Stimulated activated CD4-positive, alpha-beta T cell treated with anti-CD3 and anti-CD28 coated beads, TNF-alpha, amount 100 ng/mL, for 1 hour (primary cell): ENCODE data around the gene ZNF507.
"Not testable (repeated sequence)": the region's sequence is repeated elsewhere in the genome, so short reads cannot be mapped to it uniquely, and the experiment has no call there.

Experiments
- DNase-seq, 3 donors: peaks; one replicate each; pipeline ENCODE4 v3.0.0-alpha.2; 2020; ENCODE audit warnings: low read depth in 3 of 3, low spot score in 1 of 3

ZNF507 gene

GRCh38 chr19:32406161-32407003 is 61.0 kb downstream of the ZNF507 start:
- DNase-seq: no peak

DNA sequence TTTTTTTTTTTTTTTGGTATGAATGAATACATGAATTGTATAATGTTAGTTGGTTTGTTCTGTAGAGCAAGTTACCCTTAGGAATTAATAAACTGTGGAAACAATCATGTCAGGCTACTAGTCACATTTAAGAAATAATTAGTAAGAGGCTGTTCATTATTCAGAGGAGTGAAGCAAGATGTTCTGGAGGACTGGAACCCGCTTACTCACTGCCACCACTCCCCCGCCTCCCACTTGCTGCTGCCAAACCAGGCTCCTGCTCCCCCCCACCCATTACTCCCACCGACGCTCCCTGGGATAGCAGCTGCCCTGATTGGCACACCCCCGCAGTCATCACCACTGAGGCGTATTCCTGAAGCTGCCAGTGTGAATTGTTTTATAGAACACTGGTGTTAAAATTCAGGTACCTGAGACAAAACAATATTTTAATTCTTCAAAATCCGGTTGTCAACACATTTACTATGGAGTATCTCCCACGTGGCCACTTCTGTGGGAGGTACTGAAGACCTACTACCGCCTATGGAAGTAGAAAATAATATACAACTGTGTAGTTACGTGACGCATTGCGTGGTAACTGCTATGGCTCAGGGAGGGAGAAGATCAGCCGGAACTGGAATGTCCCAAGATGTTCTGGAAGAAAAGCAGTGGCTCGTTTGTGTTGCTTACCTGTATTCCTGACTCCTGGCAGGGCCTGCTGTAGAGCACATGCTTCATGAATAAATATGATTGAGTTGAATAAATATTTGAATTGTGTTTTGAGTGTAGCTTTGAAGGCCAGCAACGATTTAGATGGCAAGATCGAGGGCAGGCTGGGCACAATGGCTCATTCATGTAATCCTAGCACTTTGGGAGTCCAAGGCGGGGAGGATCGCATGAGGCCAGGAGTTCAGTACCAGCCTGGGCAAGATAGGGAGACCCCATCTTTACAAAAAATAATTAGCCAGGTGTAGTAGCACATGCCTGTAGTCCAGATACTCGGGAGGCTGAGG is 61.9 kb downstream of the ZNF507 start:
- DNase-seq: no peak

- DNase-seq: no peak
Observed at GRCh38 chr19:32415246-32415645, 69.8 kb downstream of the ZNF507 start.

GRCh38 chr19:32415669-32416068 is 70.3 kb downstream of the ZNF507 start:
- DNase-seq: no peak

- no peak for DNase-seq
Observed at GRCh38 chr19:32416749-32417456, 71.5 kb downstream of the ZNF507 start.

GRCh38 chr19:32418155-32418554 is 72.7 kb downstream of the ZNF507 start:
- DNase-seq: no peak

DNA sequence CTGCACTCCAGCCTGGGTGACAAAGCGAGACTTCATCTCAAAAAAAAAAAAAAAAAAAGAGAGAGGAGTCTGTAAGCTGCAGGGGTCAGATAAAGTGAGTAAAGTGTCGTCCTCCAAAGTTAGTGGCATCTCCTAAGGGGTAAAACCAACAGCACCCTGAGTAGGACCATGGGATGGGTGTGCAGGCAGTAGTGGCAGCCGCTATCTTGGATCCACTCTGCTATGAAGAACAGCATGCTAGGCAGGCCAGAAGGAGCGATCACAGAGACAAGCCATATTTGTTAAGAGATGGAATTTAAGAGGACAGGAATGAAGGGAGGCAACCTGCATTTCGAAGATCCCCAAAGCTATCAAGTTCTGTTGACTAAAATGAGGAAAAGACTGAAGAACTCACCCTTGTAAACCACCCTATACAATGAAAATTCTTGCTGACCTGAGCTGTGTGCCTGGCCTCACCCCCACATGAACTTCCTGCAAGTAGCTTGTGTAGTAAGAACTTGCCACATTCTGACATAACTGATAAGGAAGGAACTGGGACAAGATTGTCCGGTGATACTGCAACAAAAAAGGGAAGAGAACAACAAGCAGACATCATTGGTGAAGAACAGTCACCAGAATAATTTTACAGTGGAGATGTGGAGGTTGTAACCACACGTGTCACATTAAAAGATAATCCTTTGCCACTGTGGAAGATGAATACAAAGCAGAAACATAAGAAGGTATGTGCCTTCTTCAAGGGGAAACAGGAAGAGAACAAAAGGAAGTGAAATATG is 76.4 kb downstream of the ZNF507 start:
- no peak for DNase-seq

DNA sequence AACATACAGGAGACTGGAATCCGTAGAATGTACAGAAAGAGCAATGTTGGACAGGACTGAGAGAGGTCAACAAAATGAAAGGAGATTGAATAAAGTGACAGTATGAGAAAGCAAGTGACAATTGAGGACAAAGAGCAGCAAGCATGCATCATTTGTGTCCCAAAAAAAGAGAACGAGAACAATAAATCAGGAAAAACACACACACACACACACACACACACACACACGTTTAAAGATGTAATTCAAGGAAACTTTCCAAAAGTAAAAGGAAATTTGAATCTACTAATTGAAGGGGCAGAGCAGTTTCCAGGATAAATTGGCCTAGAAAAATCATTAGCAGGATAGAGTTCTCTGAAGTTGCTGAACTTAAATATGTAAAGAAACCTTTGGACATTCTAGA is 77.0 kb downstream of the ZNF507 start:
- DNase-seq: no peak

DNA sequence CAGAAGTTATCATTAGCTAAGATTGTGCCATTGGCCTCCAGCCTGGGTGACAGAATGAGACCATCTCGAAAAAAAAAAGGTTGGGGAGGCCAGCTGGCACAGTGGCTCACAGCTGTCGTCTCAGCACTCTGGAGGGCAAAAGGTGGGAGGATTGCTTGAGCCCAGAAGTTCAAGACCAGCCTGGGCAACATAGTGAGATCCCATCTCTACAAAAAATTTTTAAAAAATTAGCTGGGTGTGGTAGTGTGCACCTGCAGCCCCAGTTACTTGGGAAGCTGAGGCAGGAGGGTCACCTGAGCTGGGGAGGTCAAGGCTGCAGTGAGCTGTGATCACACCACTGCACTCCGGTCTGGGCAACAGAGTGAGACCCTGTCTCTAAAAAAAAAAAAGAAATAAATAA is 78.5 kb downstream of the ZNF507 start:
- not testable (repeated sequence) for DNase-seq

- no peak for DNase-seq
Observed at GRCh38 chr19:32427536-32427935, 82.1 kb downstream of the ZNF507 start.

DNA sequence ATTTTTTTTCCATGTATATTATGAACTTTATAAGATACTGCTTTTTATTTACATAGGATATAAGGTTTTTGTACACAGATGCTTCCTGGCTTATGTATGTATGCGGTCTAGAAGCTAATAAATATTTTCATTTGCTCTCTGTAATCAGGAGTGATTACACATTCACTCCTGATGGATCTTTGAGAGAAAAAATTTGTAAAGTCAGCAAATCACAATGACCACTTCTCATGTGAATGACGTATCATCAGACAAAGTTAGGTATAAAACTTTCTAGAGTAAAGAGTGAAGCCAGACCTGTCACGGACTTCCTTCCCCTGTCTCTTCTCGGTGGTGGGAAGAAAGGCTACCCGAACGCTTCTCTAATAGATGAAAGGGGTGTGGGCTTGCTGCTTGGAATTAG is 91.3 kb downstream of the ZNF507 start:
- no peak for DNase-seq

- DNase-seq: no peak
Observed at GRCh38 chr19:32437096-32437495, 91.7 kb downstream of the ZNF507 start.
